Fibroblast of peridontal ligament (primary cell): ENCODE measurements around the gene PARP6.

Experiments used
- DNase-seq: peaks from one replicate; pipeline ENCODE4 v3.0.0-alpha.2; 2010; ENCODE audit errors: extremely low read depth

PARP6 gene

DNA sequence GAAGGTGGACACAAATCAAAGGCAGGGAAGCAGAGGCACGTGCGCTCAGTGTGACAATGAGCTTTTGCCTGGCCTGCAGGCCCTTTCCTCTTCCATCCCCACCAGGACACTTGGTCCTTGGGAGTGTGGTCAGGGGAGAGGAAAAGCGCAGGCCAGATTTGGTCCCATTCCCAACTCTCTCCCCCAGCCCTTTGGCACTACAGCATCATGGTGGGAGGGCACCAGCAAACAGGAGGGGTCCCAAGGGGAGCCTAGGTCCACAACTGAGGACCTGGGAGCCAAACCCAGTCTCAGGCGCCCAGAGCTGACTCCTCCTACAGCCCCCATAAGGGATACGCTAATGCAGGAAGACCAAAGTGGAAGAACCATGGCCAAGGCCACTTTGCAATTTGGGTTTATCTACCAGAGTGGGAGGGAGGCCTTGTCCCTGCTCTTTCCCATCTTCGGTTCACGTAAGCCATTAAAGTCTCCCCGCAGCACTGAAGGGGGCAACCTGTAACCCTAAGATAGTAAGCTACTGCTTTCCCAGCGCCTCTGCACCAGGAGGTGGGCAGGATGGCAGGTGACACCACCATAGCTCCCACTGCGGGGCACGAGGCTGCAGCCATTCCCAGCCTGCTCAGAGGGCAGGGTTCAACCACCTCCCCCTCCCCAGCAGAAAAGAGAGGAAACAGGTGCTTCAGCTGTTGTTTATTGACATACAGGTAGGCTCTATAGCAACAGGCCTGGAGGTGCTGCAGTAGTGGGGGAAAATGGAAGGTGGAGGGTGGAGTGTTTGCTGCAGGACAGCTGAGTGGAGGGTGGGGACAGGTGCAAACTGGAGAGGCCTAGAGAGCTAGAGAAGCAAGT, 73.8 kb downstream of the PARP6 start:
- no peak for DNase-seq

DNA sequence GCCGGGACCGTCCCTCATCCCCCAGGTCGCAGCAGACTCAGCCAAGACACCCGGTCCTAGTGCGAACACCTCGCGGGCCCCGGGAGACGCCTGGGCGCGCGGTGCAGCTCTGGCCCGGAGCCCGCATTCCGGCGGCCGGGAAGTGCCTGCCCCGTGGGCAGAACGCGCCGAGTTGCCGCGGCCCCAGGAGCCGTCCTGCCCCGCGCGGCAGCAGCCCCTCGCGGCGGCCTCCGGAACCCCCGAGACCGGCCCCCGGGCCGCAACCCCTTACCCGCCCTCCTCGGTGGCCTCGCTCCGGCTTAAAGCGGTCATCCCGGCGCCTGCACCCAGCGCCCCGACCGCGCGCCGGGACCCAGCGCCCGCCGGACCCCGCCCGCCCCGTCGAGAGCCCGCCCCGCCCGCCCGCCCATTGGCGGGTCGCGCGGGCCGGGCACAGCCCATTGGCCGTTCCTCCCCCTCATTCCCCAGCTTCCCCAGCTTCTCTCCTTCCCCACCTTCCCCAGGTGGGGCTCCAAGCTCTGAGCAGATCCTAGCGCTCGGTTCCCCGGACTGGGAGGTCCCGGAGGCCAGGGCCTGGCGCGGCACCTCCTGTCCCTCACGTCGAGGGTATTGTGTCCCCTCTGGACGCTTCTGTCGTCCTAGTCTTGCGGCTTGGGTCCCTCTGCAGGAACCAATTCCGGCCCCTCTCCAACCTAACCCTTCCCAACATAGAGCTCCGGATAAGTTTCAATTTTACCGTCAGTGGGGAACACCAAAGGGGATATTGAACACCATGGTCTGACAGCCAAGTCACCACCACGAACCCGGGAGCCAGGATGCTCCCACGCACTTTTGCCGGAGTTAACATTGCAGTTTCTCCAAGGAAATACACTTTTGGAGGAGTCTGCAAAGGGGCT, 74.6 kb downstream of the PARP6 start, which contains the start of gene GRAMD2A:
TSS of gene GRAMD2A (minus strand) at position 328 of the 896 bp plus-strand sequence.
- DNase-seq, result no peak

- no peak for DNase-seq
Measured at GRCh38 chr15:72197041-72197459, 75.3 kb downstream of the PARP6 start.

DNA sequence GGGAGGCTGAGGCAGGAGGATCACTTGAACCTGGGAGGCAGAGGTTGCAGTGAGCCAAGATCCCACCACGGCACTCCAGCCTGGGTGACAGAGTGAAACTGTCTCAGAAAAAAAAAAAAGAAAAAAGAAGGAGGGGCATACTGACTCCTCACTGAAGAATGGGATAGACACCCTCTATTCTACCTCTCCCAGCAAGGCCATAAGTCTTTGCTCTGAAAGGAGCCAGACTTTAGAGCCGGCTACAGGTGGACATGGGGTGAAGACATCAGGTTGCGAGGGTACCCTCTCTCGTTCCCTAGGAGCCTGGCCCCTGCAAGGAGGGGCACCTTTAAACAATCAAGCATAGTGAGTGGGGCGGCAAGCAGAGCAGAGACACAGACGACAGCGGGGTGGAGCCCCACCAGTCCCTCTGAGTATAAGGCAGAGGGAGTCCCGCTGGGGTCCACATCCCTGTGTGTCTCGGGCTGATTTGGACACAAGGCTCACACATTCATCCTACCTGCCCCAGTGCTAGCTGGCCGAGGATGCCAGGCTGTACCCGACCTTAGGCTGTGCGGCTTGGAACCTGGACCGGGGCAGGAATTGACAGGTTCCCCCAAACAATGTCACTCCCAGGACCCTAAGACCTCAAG, 75.8 kb downstream of the PARP6 start:
- DNase-seq, result no peak

- DNase-seq, result no peak
Measured at GRCh38 chr15:72195101-72195511, 77.2 kb downstream of the PARP6 start.

- DNase-seq, result no peak
Measured at GRCh38 chr15:72193836-72194396, 78.4 kb downstream of the PARP6 start.

DNA sequence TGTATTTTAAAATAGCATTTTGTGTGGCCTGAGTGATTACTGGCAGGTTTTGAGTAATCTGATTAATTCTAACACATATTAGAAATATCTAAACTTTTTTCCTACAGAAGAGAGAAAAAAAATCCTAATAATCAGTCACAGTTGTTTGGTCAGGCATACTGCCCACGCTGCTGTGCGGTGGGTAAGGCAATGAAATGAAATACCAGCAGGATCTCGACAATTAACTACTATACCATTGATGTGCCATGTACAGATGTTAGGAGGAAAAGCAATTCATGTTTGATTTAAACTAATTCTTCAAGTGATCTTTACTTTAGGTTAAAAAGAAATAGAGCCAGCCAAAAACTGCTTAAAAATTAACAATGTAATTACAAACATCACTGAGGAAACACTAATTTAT, 79.9 kb downstream of the PARP6 start:
- no peak for DNase-seq
